ENCODE results near the gene PRKCB.

DNA sequence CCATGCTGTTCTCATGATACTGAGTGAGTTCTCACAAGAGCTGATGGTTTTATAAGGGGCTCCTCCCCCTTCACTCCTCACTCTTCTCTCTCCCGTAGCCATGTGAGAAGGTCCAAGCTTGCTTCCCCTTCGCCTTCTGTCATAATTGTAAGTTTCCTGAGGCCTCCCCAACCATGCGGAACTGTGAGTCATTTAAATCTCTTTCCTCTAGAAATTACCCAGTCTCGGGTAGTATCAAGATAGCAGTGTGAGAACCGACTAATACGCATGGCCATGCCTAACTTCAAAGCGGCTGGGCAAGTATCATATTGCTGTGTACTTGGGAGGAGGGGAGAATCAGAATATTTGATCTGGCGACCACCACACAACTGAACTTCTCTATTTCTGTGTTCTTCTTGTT lies 88.3 kb downstream of the PRKCB start:
- TF ChIP-seq, protein P1, sequence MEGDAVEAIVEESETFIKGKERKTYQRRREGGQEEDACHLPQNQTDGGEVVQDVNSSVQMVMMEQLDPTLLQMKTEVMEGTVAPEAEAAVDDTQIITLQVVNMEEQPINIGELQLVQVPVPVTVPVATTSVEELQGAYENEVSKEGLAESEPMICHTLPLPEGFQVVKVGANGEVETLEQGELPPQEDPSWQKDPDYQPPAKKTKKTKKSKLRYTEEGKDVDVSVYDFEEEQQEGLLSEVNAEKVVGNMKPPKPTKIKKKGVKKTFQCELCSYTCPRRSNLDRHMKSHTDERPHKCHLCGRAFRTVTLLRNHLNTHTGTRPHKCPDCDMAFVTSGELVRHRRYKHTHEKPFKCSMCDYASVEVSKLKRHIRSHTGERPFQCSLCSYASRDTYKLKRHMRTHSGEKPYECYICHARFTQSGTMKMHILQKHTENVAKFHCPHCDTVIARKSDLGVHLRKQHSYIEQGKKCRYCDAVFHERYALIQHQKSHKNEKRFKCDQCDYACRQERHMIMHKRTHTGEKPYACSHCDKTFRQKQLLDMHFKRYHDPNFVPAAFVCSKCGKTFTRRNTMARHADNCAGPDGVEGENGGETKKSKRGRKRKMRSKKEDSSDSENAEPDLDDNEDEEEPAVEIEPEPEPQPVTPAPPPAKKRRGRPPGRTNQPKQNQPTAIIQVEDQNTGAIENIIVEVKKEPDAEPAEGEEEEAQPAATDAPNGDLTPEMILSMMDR (IDR thresholded peaks at IDR 0.05): no peak
- TF ChIP-seq POLR2A (IDR thresholded peaks at IDR 0.05): no peak
